HepG2 (cell line): Measurements from ENCODE around the gene PCYOX1L. TPM values are rescaled to one million over a fixed set of nuclear protein-coding genes. Genes with fewer than 3 reads are reported as not detected.

Experiments used
- ARNTL ChIP-seq: sonication (generic); formaldehyde crosslinking; IDR thresholded peaks from 2 replicates; pipeline ENCODE4 v1.4.0; 2020; ENCODE audit warnings: mild to moderate bottlenecking, missing genetic modification reagents
- HIVEP1 ChIP-seq: sonication (generic); formaldehyde crosslinking; IDR thresholded peaks from 2 replicates; pipeline ENCODE4 v1.4.0; 2020; ENCODE audit warnings: mild to moderate bottlenecking, missing genetic modification reagents
- HMGXB3 ChIP-seq: sonication (generic); formaldehyde crosslinking; IDR thresholded peaks from 2 replicates; pipeline ENCODE4 v1.4.0; 2020; ENCODE audit warnings: missing genetic modification reagents, borderline replicate concordance
- HOXA7 ChIP-seq: sonication (generic); formaldehyde crosslinking; IDR thresholded peaks from 2 replicates; pipeline ENCODE4 v1.8.1; 2022; ENCODE audit warnings: mild to moderate bottlenecking, missing genetic modification reagents, moderate library complexity
- MED8 ChIP-seq: sonication (generic); formaldehyde crosslinking; IDR thresholded peaks from 2 replicates; pipeline ENCODE4 v1.8.1; 2023; ENCODE audit warnings: mild to moderate bottlenecking, missing genetic modification reagents; ENCODE audit not compliant: insufficient replicate concordance
- MIXL1 ChIP-seq: IDR thresholded peaks from 2 replicates; pipeline ENCODE4 v1.6.1; 2016
- NR0B2 ChIP-seq: sonication (generic); formaldehyde crosslinking; IDR thresholded peaks from 2 replicates; pipeline ENCODE4 v1.4.0; 2020; ENCODE audit warnings: mild to moderate bottlenecking, missing genetic modification reagents
- SRY ChIP-seq: sonication (generic); formaldehyde crosslinking; IDR thresholded peaks from 2 replicates; pipeline ENCODE4 v1.8.0; 2022; ENCODE audit warnings: mild to moderate bottlenecking, missing genetic modification reagents
- ZFP36L1 ChIP-seq: sonication (generic); formaldehyde crosslinking; IDR thresholded peaks from 2 replicates; pipeline ENCODE4 v1.8.0; 2022; ENCODE audit warnings: mild to moderate bottlenecking, missing genetic modification reagents, moderate library complexity
- ZNF180 ChIP-seq: sonication (generic); formaldehyde crosslinking; IDR thresholded peaks from 2 replicates; pipeline ENCODE4 v1.4.0; 2020; ENCODE audit warnings: low read depth, missing genetic modification reagents, borderline replicate concordance
- ZNF709 ChIP-seq: sonication (generic); formaldehyde crosslinking; IDR thresholded peaks from 2 replicates; pipeline ENCODE4 v1.5.0; 2020; ENCODE audit warnings: mild to moderate bottlenecking, missing genetic modification reagents
- ZNF777 ChIP-seq: sonication (generic); formaldehyde crosslinking; IDR thresholded peaks from 2 replicates; pipeline ENCODE4 v1.4.0; 2020; ENCODE audit warnings: missing genetic modification reagents
- ZNF850 ChIP-seq: sonication (generic); formaldehyde crosslinking; conservative IDR thresholded peaks from 2 replicates; pipeline ENCODE4 v1.9.0; 2021; ENCODE audit warnings: mild to moderate bottlenecking, missing genetic modification reagents
- polyA plus RNA-seq, 8 experiments: library from polyadenylated mRNA; depleted of rRNA in 3 of 8; stranded (reverse) in 7 of 8; unstranded in 1 of 8; fragments of >200 nt; fragmentation: Illumina TruSeq in 4 of 8; extraction: Trizol in 4 of 8; gene quantifications; 2 replicates each; pipeline versions ENCODE4 v1.2.1 to v1.2.3, GENCODE V29; 2011 to 2016; ENCODE audit warnings: low read depth in 4 of 8, missing spikeins in 1 of 8, mixed read lengths in 1 of 8; ENCODE audit not compliant: insufficient read depth in 1 of 8
- total RNA-seq, 5 experiments: library from RNA; depleted of rRNA; stranded (reverse); fragments of >200 nt; fragmentation: Illumina TruSeq; extraction: Trizol; gene quantifications; 2 replicates each; pipeline ENCODE4 v1.2.3, GENCODE V29; 2016; ENCODE audit warnings: low read depth in 1 of 5
- TF ChIP-seq, protein P1 (sequence below): sonication (generic); formaldehyde crosslinking; IDR thresholded peaks from 2 replicates; pipeline ENCODE4 v1.5.0; 2020; ENCODE audit warnings: mild to moderate bottlenecking, missing genetic modification reagents, borderline replicate concordance
- TF ChIP-seq, protein P2 (sequence below): IDR thresholded peaks from 2 replicates; pipeline ENCODE4 v1.6.1; 2016; ENCODE audit warnings: low read depth
- TF ChIP-seq, protein P3 (sequence below): IDR thresholded peaks from 2 replicates; pipeline ENCODE4 v1.6.1; 2018; ENCODE audit warnings: missing genetic modification reagents, mild to moderate bottlenecking, missing compliant biosample characterization

The PCYOX1L gene
- total and polyA plus RNA-seq, 2 of the 13 experiments (the other 11 are each of a cell fraction or from before 2014, with no cell fraction given): 1.00 to 3.7 TPM

GRCh38 chr5:149317281-149318048 is 40.4 kb upstream of the PCYOX1L start (continued):
- TF ChIP-seq HOXA7 (CRISPR knock-in tag) (no peak), ZFP36L1 (CRISPR knock-in tag) (no peak), ARNTL (CRISPR knock-in tag) (no peak), NR0B2 (no peak), ZNF777 (CRISPR knock-in tag) (no peak), HMGXB3 (CRISPR knock-in tag) (no peak), ZNF709 (no peak), SRY (CRISPR knock-in tag) (no peak), ZNF180 (CRISPR knock-in tag) (no peak), HIVEP1 (CRISPR knock-in tag) (no peak), MED8 (CRISPR knock-in tag) (no peak), ZNF850 (CRISPR knock-in tag) (no peak), MIXL1 (CRISPR knock-in tag) (0 out of 2 replicates have a peak, but pooled peaks have one; percentile 18)
- TF ChIP-seq, protein P1, sequence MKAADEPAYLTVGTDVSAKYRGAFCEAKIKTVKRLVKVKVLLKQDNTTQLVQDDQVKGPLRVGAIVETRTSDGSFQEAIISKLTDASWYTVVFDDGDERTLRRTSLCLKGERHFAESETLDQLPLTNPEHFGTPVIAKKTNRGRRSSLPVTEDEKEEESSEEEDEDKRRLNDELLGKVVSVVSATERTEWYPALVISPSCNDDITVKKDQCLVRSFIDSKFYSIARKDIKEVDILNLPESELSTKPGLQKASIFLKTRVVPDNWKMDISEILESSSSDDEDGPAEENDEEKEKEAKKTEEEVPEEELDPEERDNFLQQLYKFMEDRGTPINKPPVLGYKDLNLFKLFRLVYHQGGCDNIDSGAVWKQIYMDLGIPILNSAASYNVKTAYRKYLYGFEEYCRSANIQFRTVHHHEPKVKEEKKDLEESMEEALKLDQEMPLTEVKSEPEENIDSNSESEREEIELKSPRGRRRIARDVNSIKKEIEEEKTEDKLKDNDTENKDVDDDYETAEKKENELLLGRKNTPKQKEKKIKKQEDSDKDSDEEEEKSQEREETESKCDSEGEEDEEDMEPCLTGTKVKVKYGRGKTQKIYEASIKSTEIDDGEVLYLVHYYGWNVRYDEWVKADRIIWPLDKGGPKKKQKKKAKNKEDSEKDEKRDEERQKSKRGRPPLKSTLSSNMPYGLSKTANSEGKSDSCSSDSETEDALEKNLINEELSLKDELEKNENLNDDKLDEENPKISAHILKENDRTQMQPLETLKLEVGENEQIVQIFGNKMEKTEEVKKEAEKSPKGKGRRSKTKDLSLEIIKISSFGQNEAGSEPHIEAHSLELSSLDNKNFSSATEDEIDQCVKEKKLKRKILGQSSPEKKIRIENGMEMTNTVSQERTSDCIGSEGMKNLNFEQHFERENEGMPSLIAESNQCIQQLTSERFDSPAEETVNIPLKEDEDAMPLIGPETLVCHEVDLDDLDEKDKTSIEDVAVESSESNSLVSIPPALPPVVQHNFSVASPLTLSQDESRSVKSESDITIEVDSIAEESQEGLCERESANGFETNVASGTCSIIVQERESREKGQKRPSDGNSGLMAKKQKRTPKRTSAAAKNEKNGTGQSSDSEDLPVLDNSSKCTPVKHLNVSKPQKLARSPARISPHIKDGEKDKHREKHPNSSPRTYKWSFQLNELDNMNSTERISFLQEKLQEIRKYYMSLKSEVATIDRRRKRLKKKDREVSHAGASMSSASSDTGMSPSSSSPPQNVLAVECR (CRISPR knock-in tag): no peak
- TF ChIP-seq, protein P2, sequence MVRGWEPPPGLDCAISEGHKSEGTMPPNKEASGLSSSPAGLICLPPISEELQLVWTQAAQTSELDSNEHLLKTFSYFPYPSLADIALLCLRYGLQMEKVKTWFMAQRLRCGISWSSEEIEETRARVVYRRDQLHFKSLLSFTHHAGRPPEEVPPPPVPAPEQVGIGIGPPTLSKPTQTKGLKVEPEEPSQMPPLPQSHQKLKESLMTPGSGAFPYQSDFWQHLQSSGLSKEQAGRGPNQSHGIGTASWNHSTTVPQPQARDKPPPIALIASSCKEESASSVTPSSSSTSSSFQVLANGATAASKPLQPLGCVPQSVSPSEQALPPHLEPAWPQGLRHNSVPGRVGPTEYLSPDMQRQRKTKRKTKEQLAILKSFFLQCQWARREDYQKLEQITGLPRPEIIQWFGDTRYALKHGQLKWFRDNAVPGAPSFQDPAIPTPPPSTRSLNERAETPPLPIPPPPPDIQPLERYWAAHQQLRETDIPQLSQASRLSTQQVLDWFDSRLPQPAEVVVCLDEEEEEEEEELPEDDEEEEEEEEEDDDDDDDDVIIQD: no peak
- TF ChIP-seq, protein P3, sequence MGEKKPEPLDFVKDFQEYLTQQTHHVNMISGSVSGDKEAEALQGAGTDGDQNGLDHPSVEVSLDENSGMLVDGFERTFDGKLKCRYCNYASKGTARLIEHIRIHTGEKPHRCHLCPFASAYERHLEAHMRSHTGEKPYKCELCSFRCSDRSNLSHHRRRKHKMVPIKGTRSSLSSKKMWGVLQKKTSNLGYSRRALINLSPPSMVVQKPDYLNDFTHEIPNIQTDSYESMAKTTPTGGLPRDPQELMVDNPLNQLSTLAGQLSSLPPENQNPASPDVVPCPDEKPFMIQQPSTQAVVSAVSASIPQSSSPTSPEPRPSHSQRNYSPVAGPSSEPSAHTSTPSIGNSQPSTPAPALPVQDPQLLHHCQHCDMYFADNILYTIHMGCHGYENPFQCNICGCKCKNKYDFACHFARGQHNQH (CRISPR knock-in tag): no peak
